ENCODE measurements around the gene ERO1B.
"Not testable (repeated sequence)": the region's sequence is repeated elsewhere in the genome, so short reads cannot be mapped to it uniquely, and the experiment has no call there.

The ERO1B gene

GRCh38 chr1:236281654-236282424 lies at the start of gene ERO1B:
ERO1B (minus strand) TSS chr1:236281958; CDS start chr1:236281783, 175 bp downstream.
- peak; percentile 90 for DNase-seq (ENCODE audit: low spot score)

- DNase-seq (ENCODE audit: low spot score) = not testable (repeated sequence)
Measured at GRCh38 chr1:236331412-236331811, 49.7 kb upstream of the ERO1B start.

- no peak for DNase-seq (ENCODE audit: low spot score)
Measured at GRCh38 chr1:236326432-236326831, 44.7 kb upstream of the ERO1B start.

GRCh38 chr1:236325567-236325966 lies 43.8 kb upstream of the ERO1B start:
- DNase-seq (ENCODE audit: low spot score) = no peak

- DNase-seq (ENCODE audit: low spot score) = no peak
Measured at GRCh38 chr1:236323819-236324411, 42.2 kb upstream of the ERO1B start.

- DNase-seq (ENCODE audit: low spot score) = no peak
Measured at GRCh38 chr1:236322566-236323409, 41.0 kb upstream of the ERO1B start.

GRCh38 chr1:236321101-236321500 lies 39.3 kb upstream of the ERO1B start:
- DNase-seq (ENCODE audit: low spot score) = no peak

- DNase-seq (ENCODE audit: low spot score) = no peak
Measured at GRCh38 chr1:236320671-236321070, 38.9 kb upstream of the ERO1B start.

GRCh38 chr1:236320214-236320613 lies 38.5 kb upstream of the ERO1B start:
- no peak for DNase-seq (ENCODE audit: low spot score)

- no peak for DNase-seq (ENCODE audit: low spot score)
Measured at GRCh38 chr1:236316437-236316836, 34.7 kb upstream of the ERO1B start.

GRCh38 chr1:236315518-236315917 lies 33.8 kb upstream of the ERO1B start:
- no peak for DNase-seq (ENCODE audit: low spot score)

- no peak for DNase-seq (ENCODE audit: low spot score)
Measured at GRCh38 chr1:236315092-236315491, 33.3 kb upstream of the ERO1B start.

GRCh38 chr1:236314050-236314449 lies 32.3 kb upstream of the ERO1B start:
- DNase-seq (ENCODE audit: low spot score) = not testable (repeated sequence)

- DNase-seq (ENCODE audit: low spot score) = no peak
Measured at GRCh38 chr1:236313427-236313826, 31.7 kb upstream of the ERO1B start.

GRCh38 chr1:236311040-236311439 lies 29.3 kb upstream of the ERO1B start:
- DNase-seq (ENCODE audit: low spot score) = no peak

GRCh38 chr1:236308827-236309226 lies 27.1 kb upstream of the ERO1B start:
- no peak for DNase-seq (ENCODE audit: low spot score)

- no peak for DNase-seq (ENCODE audit: low spot score)
Measured at GRCh38 chr1:236307435-236307834, 25.7 kb upstream of the ERO1B start.

- DNase-seq (ENCODE audit: low spot score) = no peak
Measured at GRCh38 chr1:236304682-236305081, 22.9 kb upstream of the ERO1B start.

- DNase-seq (ENCODE audit: low spot score) = no peak
Measured at GRCh38 chr1:236303675-236304074, 21.9 kb upstream of the ERO1B start.

- no peak for DNase-seq (ENCODE audit: low spot score)
Measured at GRCh38 chr1:236302941-236303340, 21.2 kb upstream of the ERO1B start.

- DNase-seq (ENCODE audit: low spot score) = no peak
Measured at GRCh38 chr1:236301958-236302335, 20.2 kb upstream of the ERO1B start.

- DNase-seq (ENCODE audit: low spot score) = no peak
Measured at GRCh38 chr1:236301080-236301957, 19.6 kb upstream of the ERO1B start.

Measured in COLO829 (cell line).